ENCODE measurements around the gene CHN1. TPM values are rescaled to one million over a fixed set of nuclear protein-coding genes. Genes with fewer than 3 reads are reported as not detected.

CHN1 gene
- total RNA-seq, 1 donor from 2014 or later, result 15.3 TPM

- no peak for DNase-seq (ENCODE audit: low spot score)
These were observed 177.5 kb downstream of the CHN1 start for GRCh38 chr2:174827371-174828369.

GRCh38 chr2:174826051-174826450 is 179.1 kb downstream of the CHN1 start:
- DNase-seq (ENCODE audit: low spot score), result no peak

- DNase-seq (ENCODE audit: low spot score), result no peak
These were observed 181.1 kb downstream of the CHN1 start for GRCh38 chr2:174824068-174824467.

- no peak for DNase-seq (ENCODE audit: low spot score)
These were observed 183.6 kb downstream of the CHN1 start for GRCh38 chr2:174821628-174822027.

- DNase-seq (ENCODE audit: low spot score), result no peak
These were observed 184.8 kb downstream of the CHN1 start for GRCh38 chr2:174820361-174820760.

GRCh38 chr2:174815526-174815925 is 189.7 kb downstream of the CHN1 start:
- no peak for DNase-seq (ENCODE audit: low spot score)

GRCh38 chr2:174812037-174812436 is 193.1 kb downstream of the CHN1 start:
- no peak for DNase-seq (ENCODE audit: low spot score)

GRCh38 chr2:174807931-174808330 is 197.2 kb downstream of the CHN1 start:
- no peak for DNase-seq (ENCODE audit: low spot score)

GRCh38 chr2:174805803-174806202 is 199.4 kb downstream of the CHN1 start:
- no peak for DNase-seq (ENCODE audit: low spot score)

- no peak for DNase-seq (ENCODE audit: low spot score)
These were observed 202.7 kb downstream of the CHN1 start for GRCh38 chr2:174802459-174802858.

GRCh38 chr2:174800436-174801205 is 204.6 kb downstream of the CHN1 start:
- DNase-seq (ENCODE audit: low spot score), result no peak

GRCh38 chr2:174798801-174799200 is 206.4 kb downstream of the CHN1 start:
- DNase-seq (ENCODE audit: low spot score), result no peak

GRCh38 chr2:174797781-174798276 is 207.4 kb downstream of the CHN1 start:
- no peak for DNase-seq (ENCODE audit: low spot score)

- DNase-seq (ENCODE audit: low spot score), result no peak
These were observed 208.8 kb downstream of the CHN1 start for GRCh38 chr2:174796319-174796771.

- no peak for DNase-seq (ENCODE audit: low spot score)
These were observed 210.3 kb downstream of the CHN1 start for GRCh38 chr2:174794851-174795374.

GRCh38 chr2:174792309-174793025 is 212.7 kb downstream of the CHN1 start:
- DNase-seq (ENCODE audit: low spot score), result no peak

GRCh38 chr2:174791746-174792280 is 213.4 kb downstream of the CHN1 start:
- no peak for DNase-seq (ENCODE audit: low spot score)

GRCh38 chr2:174791020-174791419 is 214.2 kb downstream of the CHN1 start:
- DNase-seq (ENCODE audit: low spot score), result no peak

GRCh38 chr2:174789001-174789400 is 216.2 kb downstream of the CHN1 start:
- DNase-seq (ENCODE audit: low spot score), result no peak

- DNase-seq (ENCODE audit: low spot score), result no peak
These were observed 216.8 kb downstream of the CHN1 start for GRCh38 chr2:174788291-174788929.
